GM12891 (cell line): ENCODE data around the gene CATSPERZ.

Source experiments
- POLR2A ChIP-seq: IDR thresholded peaks from 2 replicates; pipeline ENCODE4 v1.6.1; 2011; ENCODE audit warnings: low read depth, low read length, control low read depth
- POLR2AphosphoS5 ChIP-seq: IDR thresholded peaks from 2 replicates; pipeline ENCODE4 v1.6.1; 2011; ENCODE audit warnings: low read depth, low read length, control low read depth
- POU2F2 ChIP-seq: IDR thresholded peaks from 2 replicates; pipeline ENCODE4 v1.6.1; 2011; ENCODE audit warnings: low read depth, mild to moderate bottlenecking, control low read depth, low read length, moderate library complexity
- SPI1 ChIP-seq: IDR thresholded peaks from 2 replicates; pipeline ENCODE4 v1.6.1; 2011; ENCODE audit warnings: low read depth, low read length, control low read depth

DNA sequence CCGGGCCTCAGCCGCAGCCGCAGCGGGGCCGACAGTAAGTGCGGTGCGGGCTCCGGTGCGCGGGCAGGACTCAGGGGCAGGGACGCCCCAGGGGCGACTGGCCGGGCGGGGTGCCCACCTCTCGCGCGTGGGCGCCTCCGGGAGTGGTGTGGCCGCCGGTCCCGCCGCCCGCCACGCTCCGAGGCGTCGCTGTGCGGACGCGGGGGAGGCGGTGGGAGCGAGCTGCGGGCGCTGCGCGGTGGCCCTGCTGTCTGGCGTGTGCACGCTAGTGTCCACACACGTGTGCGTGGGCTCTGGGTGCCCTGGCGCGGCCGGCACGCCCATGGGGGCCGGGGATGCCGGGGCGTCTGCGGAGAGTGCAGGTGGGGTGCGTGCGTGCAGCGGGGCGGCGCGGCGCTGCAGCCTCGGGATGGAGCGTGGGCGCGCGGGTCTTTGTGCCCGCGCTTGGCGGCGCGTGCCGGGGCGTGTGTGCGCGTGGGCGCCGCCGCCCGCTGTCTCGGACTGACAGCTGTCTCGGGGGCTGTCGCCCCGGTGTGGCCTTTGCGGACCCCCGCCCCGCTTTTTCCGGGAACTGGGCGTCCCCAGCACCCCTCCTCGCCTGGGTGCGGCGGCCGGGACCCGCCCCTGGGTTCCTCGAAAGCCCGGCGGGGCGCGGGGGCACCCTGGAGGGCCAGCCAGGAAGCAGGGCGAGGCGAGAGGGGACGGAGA, 8.3 kb upstream of the CATSPERZ start:
- no peak for TF ChIP-seq POLR2AphosphoS5
- TF ChIP-seq SPI1, result no peak
- no peak for TF ChIP-seq POLR2A
- TF ChIP-seq POU2F2, result no peak
